ENCODE measurements around the gene PLXDC1.

The PLXDC1 gene

DNA sequence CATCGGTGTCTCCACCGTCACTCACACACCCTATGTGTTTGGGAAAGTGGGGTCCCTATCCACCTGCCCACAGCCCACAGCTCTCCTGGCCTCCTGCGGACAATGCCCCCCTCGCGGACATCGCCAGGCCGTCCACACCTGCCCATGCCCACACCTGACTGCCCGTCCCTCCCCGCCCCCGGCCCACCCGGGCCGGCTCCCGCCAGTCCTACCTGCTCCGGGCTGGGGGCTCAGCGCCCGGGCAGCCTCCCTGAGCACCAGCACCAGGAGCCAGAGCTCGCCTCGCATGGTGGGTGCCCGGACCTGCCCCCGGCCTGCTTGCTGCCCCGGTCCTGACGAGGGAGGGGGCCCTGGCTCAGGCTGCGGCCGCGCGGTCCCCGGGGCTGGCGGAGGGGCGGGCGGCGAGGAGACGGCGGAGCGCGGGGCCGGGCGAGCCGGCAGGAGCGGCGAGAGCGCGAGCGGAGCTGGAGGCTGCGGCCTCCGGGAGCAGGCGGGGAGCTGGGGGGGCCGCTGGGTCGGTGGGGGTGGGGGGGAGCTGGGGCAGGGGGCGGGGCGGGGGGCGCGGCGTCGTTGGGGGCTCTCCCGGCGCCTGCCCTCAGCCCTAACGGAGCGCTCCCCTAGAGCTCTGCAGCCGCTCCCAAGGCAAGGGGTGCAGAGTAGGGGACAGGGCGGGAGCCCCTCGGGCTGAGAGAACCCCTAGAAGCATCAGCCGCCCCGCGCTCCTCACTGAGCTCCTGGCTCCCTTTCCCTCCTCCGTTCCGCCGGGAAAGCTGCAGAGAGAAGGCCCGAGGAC is at the start of gene PLXDC1:
PLXDC1 (minus strand) TSS at position 488 of the 793 bp plus-strand sequence; CDS start at position 288, 200 bp downstream.
- Histone ChIP-seq H3K9me3 (ENCODE audit: control insufficient read depth, insufficient read depth, low read depth, low read length) (no peaks in the 10 kb centered on the region), H3K4me1 (ENCODE audit: control insufficient read depth, insufficient read depth, low read length) (peaks cover 3% of the 10 kb centered on the region), H3K27ac (ENCODE audit: extremely low read depth, low read depth, low read length) (peak within 1 kb of the TSS; percentile 57), H3K36me3 (ENCODE audit: control insufficient read depth in 2 of 2, insufficient read depth in 1 of 2, low read length in 2 of 2) (no peaks in the 10 kb centered on the region), H3K4me3 (ENCODE audit: low read depth, low read length) (no peak within 1 kb of the TSS)
- POLR2A ChIA-PET, result interaction anchor here (0.8 to 4.3 kb wide), 2 partner anchors 168 to 281 kb away, joined by 3 to 42 read pairs; partner anchors contain the start of gene LASP1
- CTCF ChIA-PET, result interaction anchor here (0.6 to 12.4 kb wide), 6 partner anchors 11 to 169 kb away, joined by 3 to 266 read pairs (median 4); no protein-coding TSS in a partner anchor
- no peak for TF ChIP-seq BCL11B (tag by site-specific recombination; IDR thresholded peaks at IDR 0.05; ENCODE audit: low read depth)
- TF ChIP-seq, protein P1, sequence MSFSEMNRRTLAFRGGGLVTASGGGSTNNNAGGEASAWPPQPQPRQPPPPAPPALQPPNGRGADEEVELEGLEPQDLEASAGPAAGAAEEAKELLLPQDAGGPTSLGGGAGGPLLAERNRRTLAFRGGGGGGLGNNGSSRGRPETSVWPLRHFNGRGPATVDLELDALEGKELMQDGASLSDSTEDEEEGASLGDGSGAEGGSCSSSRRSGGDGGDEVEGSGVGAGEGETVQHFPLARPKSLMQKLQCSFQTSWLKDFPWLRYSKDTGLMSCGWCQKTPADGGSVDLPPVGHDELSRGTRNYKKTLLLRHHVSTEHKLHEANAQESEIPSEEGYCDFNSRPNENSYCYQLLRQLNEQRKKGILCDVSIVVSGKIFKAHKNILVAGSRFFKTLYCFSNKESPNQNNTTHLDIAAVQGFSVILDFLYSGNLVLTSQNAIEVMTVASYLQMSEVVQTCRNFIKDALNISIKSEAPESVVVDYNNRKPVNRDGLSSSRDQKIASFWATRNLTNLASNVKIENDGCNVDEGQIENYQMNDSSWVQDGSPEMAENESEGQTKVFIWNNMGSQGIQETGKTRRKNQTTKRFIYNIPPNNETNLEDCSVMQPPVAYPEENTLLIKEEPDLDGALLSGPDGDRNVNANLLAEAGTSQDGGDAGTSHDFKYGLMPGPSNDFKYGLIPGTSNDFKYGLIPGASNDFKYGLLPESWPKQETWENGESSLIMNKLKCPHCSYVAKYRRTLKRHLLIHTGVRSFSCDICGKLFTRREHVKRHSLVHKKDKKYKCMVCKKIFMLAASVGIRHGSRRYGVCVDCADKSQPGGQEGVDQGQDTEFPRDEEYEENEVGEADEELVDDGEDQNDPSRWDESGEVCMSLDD (tag by site-specific recombination; IDR thresholded peaks at IDR 0.05), result peak; percentile 29; the same call in 1 of the 2 replicates

DNA sequence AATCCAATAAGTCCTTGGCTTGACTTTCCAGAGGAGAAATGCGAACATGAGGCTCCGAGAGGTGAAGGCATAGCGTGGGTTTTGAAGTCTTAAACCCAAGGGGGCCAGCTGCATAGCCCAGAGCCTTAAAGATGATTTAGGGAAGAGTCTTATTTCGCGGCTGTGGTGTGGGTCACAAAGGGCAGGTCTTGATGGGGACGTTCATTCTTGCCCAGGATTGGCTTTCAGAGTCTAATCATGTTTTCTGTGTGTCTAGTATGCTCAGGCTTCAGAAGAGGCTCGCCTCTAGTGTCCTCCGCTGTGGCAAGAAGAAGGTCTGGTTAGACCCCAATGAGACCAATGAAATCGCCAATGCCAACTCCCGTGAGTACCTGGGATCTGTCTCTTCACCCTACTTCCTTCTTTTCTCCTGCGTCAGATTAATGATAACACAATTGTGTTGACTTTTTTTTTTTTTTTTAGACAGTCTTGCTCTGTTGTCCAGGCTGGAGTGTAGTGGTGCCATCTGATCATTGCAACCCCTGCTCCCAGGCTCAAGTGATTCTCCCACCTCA is 49.6 kb upstream of the PLXDC1 start:
- ChIA-PET POLR2A (interaction anchor here (0.6 to 2.6 kb wide), 5 partner anchors 20 to 200 kb away, joined by 3 to 22 read pairs (median 16); no protein-coding TSS in a partner anchor), CTCF (interaction anchor here (0.7 to 18.9 kb wide), 3 partner anchors 39 to 319 kb away, joined by 4 to 733 read pairs (median 6); no protein-coding TSS in a partner anchor)
- peaks cover 38 to 48% of the 10 kb centered on the region in 2 experiments for H3K36me3 ChIP-seq (ENCODE audit: control insufficient read depth in 2 of 2, insufficient read depth in 1 of 2, low read length in 2 of 2)
- peaks cover 5% of the 10 kb centered on the region; the same call in 1 of the 2 replicates for H3K4me1 ChIP-seq (ENCODE audit: control insufficient read depth, insufficient read depth, low read length)
- H3K9me3 ChIP-seq (ENCODE audit: control insufficient read depth, insufficient read depth, low read depth, low read length), result no peaks in the 10 kb centered on the region
- H3K27ac ChIP-seq (ENCODE audit: extremely low read depth, low read depth, low read length), result peak overlapping the region; percentile 99
- TF ChIP-seq ZSCAN30 (tag by site-specific recombination; IDR thresholded peaks at IDR 0.05) (no peak), HOXA7 (CRISPR knock-in tag; IDR thresholded peaks at IDR 0.05; ENCODE audit: borderline replicate concordance) (no peak), ZNF843 (tag by site-specific recombination; IDR thresholded peaks at IDR 0.05) (no peak), ZIC2 (tag by site-specific recombination; IDR thresholded peaks at IDR 0.05) (no peak), ZBTB7A (tag by site-specific recombination; IDR thresholded peaks at IDR 0.05; ENCODE audit: low read depth) (no peak), ZNF558 (tag by site-specific recombination; IDR thresholded peaks at IDR 0.05) (no peak), ZNF341 (tag by site-specific recombination; IDR thresholded peaks at IDR 0.05; ENCODE audit: low read depth) (no peak), SP2 (tag by site-specific recombination; IDR thresholded peaks at IDR 0.05) (no peak), ZBTB48 (tag by site-specific recombination; IDR thresholded peaks at IDR 0.05) (no peak), GLIS2 (tag by site-specific recombination; IDR thresholded peaks at IDR 0.05) (no peak), ZNF239 (tag by site-specific recombination; IDR thresholded peaks at IDR 0.05) (no peak), ZNF2 (tag by site-specific recombination; IDR thresholded peaks at IDR 0.05) (no peak), ZXDB (tag by site-specific recombination; IDR thresholded peaks at IDR 0.05) (no peak), ZNF404 (tag by site-specific recombination; IDR thresholded peaks at IDR 0.05) (no peak), ZNF624 (tag by site-specific recombination; IDR thresholded peaks at IDR 0.05) (no peak)
- H3K4me3 ChIP-seq (ENCODE audit: low read depth, low read length), result peak overlapping the region; percentile 96
